RWPE1 (cell line): ENCODE results near the gene FLAD1.

Source experiments
- CTCF ChIA-PET: fragments of 350-600 bp; sonication (Branson Sonifier 250); formaldehyde crosslinking; extraction: SDS; loops from one replicate; lab custom pipeline; 2021; lab: Yijun Ruan, JAX
- POLR2A ChIA-PET: fragments of 400-600 bp; formaldehyde crosslinking; extraction: SDS; loops from one replicate; lab custom pipeline; 2020; ENCODE audit warnings: antibody characterized with exemption; ENCODE audit not compliant: low non-redundant PET; lab: Yijun Ruan, JAX
- DNase-seq: peaks from one replicate; pipeline ENCODE4 v3.0.0; 2012; ENCODE audit warnings: low spot score
- H3K27ac ChIP-seq: fragments of 450-650 bp; 2 replicates; pipeline ENCODE4 v1.5.1; 2017
- TF ChIP-seq, protein P1 (sequence below): fragments of 450-650 bp; conservative IDR thresholded peaks from 2 replicates; pipeline ENCODE4 v1.5.1; 2017; ENCODE audit warnings: low read depth, mild to moderate bottlenecking

FLAD1 gene

GRCh38 chr1:154987326-154987725 lies 4.2 kb downstream of the FLAD1 start:
- TF ChIP-seq, protein P1, sequence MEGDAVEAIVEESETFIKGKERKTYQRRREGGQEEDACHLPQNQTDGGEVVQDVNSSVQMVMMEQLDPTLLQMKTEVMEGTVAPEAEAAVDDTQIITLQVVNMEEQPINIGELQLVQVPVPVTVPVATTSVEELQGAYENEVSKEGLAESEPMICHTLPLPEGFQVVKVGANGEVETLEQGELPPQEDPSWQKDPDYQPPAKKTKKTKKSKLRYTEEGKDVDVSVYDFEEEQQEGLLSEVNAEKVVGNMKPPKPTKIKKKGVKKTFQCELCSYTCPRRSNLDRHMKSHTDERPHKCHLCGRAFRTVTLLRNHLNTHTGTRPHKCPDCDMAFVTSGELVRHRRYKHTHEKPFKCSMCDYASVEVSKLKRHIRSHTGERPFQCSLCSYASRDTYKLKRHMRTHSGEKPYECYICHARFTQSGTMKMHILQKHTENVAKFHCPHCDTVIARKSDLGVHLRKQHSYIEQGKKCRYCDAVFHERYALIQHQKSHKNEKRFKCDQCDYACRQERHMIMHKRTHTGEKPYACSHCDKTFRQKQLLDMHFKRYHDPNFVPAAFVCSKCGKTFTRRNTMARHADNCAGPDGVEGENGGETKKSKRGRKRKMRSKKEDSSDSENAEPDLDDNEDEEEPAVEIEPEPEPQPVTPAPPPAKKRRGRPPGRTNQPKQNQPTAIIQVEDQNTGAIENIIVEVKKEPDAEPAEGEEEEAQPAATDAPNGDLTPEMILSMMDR = no peak
- no peak for DNase-seq
- H3K27ac ChIP-seq = peak overlapping the region; percentile 60
- POLR2A ChIA-PET = no interaction called here
- CTCF ChIA-PET = interaction anchor here (0.7 to 1.9 kb wide), 5 partner anchors 17 to 63 kb away, joined by 3 to 7 read pairs (median 6); partner anchors contain the start of gene SHC1

DNA sequence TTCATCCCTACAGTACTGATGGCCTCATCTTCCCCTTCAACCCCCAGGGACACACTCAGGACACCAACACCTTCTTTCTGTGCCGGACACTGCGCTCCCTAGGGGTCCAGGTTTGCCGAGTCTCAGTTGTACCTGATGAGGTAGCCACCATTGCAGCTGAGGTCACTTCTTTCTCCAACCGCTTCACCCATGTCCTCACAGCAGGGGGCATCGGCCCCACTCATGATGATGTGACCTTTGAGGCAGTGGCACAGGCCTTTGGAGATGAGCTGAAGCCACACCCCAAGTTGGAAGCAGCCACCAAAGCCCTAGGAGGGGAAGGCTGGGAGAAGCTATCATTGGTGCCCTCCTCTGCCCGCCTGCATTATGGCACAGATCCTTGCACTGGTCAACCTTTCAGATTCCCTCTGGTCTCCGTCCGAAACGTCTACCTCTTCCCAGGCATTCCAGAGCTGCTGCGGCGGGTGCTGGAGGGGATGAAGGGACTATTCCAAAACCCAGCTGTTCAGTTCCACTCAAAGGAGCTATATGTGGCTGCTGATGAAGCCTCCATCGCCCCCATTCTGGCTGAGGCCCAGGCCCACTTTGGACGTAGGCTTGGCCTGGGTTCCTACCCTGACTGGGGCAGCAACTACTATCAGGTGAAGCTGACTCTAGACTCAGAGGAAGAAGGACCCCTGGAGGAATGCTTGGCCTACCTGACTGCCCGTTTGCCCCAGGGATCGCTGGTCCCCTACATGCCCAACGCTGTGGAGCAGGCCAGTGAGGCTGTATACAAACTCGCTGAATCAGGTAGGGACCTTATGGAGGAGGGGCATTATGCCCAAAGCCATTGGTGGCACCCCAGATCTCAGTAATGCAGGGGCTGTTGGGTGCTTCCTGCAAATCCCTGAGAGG lies 5.2 kb downstream of the FLAD1 start:
- CTCF ChIA-PET = interaction anchor here (0.6 to 1.9 kb wide), 4 partner anchors 29 to 97 kb away, joined by 3 to 7 read pairs (median 5); no protein-coding TSS in a partner anchor
- POLR2A ChIA-PET = interaction anchor here (0.9 kb wide), 1 partner anchor 17 kb away, joined by 3 read pairs; no protein-coding TSS in a partner anchor
- no peak for DNase-seq
- H3K27ac ChIP-seq = peak overlapping the region; percentile 60
- TF ChIP-seq, protein P1 = no peak

GRCh38 chr1:154989195-154989860 lies 6.2 kb downstream of the FLAD1 start:
- H3K27ac ChIP-seq = peak overlapping the region; percentile 54
- DNase-seq = no peak
- TF ChIP-seq, protein P1 = no peak
- CTCF ChIA-PET = interaction anchor here (1.1 to 1.7 kb wide), 2 partner anchors 28 to 33 kb away, joined by 5 to 6 read pairs; partner anchors contain the start of gene PBXIP1
- POLR2A ChIA-PET = no interaction called here

GRCh38 chr1:154990276-154990675 lies 7.1 kb downstream of the FLAD1 start:
- TF ChIP-seq, protein P1 = no peak
- H3K27ac ChIP-seq = peak overlapping the region; percentile 54
- CTCF ChIA-PET = interaction anchor here (0.5 to 1.1 kb wide), 4 partner anchors 10 to 537 kb away, joined by 3 to 5 read pairs (median 4); partner anchors contain the start of gene PBXIP1
- no peak for DNase-seq
- POLR2A ChIA-PET = no interaction called here

DNA sequence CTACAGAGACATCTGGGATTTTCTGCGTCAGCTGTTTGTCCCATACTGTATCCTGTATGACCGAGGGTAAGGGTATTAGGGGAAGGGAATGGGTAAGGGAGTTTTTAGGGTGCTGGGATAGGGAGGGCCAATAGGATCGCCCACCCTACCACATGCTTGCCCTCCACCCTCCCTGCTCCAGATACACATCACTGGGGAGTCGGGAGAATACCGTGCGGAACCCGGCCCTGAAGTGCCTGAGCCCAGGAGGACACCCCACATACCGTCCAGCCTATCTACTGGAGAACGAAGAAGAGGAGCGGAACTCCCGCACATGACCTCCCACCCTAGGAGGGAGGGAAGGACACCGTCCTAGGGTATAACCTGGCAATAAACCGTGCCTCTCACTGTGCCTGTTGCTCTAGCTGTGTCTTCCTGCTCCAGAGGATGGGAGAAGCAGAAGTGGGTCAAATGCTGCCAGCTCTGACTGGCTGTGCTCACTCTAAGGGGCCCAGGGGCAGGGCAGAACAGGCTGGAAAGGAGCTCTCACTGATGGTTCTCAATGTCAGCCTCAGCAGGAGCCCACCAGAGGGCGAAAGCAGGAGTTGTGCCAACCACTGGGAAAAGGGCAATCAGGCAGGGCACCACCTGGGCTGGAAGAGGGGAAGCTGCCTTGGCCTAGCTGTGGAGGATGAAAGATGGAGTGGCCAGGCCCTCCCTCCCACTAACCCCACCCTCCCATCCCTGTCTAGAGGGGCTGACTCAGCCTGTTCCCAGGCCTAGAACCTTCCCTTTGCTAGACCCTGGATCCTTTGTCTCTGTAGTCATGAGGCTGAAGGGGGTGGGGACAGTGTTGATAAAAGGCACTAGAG lies 9.8 kb downstream of the FLAD1 start:
- TF ChIP-seq, protein P1 = no peak
- H3K27ac ChIP-seq = peak overlapping the region; percentile 71
- CTCF ChIA-PET = interaction anchor here (0.9 to 5.0 kb wide), 2 partner anchors 24 to 37 kb away, joined by 4 to 22 read pairs; partner anchors contain the start of gene PBXIP1
- POLR2A ChIA-PET = interaction anchor here (0.6 kb wide), 2 partner anchors 9 to 82 kb away, joined by 3 to 8 read pairs; no protein-coding TSS in a partner anchor
- no peak for DNase-seq
